ELR (cell line): ENCODE measurements around the gene KCNH2.

Experiments
- DNase-seq: peaks from one replicate; pipeline ENCODE4 v3.0.0-alpha.2; 2015; ENCODE audit warnings: low read depth

The KCNH2 gene

DNA sequence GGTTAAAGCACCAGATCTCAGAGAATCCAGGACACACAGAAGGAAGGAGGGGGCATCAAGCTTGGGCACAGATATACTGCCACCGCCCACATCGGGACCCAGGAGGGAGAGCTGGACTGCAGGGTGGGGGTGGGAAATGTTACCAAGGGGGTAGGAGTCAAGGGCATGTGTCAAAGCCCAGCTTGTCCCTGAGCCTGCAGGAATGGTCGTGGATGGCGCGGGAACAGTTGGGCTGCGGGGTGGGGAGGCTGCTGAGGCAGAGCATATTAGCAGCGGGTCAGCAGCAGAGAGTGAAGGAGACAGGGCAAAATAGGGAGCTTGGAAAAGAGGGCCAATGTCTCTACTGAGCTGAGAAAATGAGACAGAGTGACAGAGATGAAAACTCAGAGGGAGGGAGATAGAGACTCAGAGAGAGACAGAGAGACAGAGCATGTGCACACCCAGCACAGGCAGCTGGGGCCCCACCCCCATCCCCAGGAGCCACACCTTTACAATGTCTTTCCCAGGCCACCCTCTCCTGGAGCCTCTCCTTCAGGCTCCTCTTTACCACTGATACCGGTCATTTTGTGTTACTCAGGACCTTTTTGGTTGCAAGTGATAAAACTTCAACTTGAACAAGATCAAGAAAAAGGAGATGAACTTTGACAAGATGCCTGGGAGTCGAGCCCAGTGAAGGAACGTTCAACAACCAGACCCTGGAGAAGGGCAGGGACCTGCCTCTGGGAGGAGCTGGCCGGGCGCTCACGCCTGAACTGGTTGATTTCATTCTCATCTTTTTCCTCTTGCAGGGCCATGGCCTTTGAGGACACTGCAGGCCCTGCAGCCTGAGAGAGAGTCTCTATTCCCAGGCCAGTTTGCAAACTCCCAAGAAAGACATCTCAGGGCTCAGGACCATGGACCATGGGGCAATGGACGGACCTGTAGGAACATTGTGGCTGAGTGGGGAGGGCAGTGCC lies 75.8 kb downstream of the KCNH2 start:
- no peak for DNase-seq

DNA sequence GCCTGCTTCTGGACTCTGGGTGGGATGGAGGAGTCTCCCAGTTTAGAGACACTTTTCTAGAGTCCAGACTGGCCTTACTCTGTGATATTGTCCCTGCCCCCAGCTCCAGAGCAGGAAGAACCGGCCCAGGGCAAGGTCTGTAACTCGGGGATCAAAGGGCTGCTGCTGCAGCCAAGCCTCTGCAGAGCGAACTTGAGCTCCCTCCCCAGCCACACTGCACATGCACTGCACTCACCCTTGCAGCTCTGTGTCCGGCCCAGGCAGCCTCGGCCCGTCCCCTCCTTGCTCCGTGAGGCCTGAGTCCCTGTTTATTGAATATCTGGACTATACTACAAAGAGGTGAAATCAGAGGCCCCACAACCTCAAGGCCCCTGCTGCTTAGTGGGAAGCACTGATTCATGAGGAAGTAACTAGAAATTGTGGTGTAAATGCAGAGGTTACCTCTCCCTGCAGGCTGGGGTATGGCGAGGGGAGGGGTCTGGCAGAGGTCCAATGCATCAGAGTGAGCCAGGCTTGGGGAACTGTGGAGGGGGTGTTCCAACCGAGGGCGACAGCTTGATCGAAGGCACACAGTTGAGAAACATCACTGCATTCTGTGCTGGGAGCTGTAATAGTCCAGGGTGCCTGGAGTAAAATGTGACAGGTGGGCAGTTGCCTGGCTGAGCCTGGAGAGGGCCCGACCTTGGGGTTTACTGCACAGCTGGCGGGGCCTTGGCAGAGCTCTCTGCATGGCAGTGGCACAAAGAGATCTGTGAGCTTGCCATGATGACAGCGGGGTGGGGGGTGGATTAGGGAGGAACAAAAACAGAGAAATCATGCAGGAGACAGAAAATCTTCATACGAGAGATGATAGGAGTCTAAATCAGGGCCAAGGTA lies 76.7 kb downstream of the KCNH2 start:
- DNase-seq = no peak

DNA sequence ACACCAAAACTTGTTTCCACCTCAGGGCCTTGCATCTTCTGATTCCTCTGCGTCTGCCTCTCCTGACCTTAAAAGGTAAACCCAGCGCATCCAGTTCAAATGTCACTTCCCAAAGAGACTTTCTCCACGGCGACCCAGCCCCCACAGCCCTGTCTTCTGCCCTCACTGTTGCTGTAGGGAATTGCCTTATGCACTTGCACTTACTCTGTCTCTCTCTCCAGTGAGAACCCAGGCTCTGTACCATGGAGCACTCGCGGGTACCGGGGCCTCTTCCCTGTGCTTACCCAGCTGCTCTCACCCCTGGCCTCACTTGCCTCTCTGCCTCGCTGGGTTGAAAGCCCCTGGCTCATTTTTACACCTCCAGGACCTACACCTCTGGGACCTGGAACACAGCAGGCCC lies 77.4 kb downstream of the KCNH2 start:
- no peak for DNase-seq

DNA sequence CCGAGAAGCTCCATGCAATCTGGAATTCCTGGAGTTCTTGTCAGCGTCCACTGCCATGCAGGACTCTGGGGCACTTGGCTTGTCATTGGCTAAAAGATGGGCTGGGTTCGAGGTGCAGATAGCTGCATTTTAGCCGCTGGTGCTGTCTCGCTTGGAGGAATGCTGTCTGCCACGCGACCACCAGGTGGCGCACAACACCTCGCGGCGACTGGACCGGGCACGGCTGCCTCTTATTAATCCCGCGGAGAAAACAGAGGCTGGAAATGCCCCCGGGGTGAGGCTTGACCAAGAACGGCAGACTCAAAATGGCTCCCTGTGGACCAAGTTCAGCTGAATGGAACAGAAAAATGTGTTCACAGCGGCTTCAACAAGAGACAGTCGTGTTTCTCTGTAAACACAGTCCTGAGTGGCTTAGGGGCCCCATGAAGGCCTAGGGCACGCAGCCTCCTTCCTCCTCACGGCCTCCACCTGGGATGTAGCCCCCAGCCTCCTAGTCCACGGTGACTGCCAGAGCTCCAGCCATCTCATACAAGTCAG lies 79.6 kb downstream of the KCNH2 start:
- peak; percentile 66 for DNase-seq

GRCh38 chr7:150897502-150898474 lies 80.3 kb downstream of the KCNH2 start:
- no peak for DNase-seq

DNA sequence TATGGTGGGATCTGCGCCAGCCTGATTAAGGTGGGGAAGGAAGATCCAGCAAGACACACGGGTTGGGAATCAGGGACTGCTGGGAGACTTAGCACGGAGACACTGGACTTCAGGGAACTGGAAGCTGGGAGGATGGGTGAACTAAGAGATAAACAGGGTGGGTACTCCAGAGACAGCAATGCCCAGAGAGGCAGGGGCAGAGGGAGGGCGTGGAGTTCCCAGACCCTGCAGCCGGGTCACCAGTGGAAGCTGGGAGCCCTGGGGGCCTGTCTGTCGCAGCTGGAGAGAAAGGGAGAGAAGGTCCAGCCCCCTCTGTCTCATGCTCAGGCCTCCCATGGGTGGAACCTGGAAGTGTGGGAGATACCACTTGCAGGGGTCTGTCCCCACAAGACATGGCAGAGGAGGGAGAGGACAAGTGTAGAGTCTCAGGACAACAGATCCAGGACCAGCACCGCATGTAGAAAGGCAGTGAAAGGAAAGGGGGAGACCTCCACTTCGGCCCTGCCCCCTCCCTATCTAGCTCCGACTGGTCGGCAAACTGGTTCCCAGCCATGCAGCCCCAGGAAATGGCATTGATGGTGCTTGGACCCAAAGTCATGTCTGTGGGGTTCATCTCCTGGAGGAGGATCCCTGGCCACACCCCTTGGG lies 81.4 kb downstream of the KCNH2 start:
- no peak for DNase-seq

- no peak for DNase-seq
These were observed 82.3 kb downstream of the KCNH2 start for GRCh38 chr7:150895809-150896208.
